HG02943 (cell line): ENCODE measurements around the gene TNFAIP1.
"Not testable (repeated sequence)": the region's sequence is repeated elsewhere in the genome, so short reads cannot be mapped to it uniquely, and the experiment has no call there.

ENCODE experiments used
- ATAC-seq: cut with Tn5 transposase; IDR thresholded peaks from one replicate; pipeline ENCODE4 v1.9.1; 2021; ENCODE audit warnings: mild to moderate bottlenecking, low read depth, moderate library complexity; ENCODE audit not compliant: unreplicated experiment

The TNFAIP1 gene

DNA sequence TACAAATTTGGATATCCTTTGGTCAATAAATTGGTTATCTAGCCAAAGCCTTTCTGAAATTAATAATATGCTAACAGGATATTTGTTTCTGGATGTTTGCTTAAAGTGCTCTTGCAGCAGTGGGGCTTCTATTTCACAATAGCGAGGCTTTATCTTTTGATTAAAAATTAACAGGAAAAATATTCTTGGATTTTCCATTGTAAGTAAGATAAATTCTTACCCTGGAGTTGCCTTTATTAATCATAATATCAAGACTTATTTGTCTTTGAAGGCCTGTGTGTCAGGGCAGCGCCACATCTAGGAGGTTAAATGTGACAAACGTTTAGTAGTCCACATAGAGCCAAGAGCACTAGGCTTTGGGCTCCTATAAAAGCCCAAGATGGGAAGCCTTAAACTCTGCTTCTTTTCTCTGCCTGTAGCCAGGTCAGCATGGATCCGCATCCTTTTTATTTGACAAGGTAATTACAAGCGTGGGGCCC is 11.3 kb upstream of the TNFAIP1 start:
- no peak for ATAC-seq

DNA sequence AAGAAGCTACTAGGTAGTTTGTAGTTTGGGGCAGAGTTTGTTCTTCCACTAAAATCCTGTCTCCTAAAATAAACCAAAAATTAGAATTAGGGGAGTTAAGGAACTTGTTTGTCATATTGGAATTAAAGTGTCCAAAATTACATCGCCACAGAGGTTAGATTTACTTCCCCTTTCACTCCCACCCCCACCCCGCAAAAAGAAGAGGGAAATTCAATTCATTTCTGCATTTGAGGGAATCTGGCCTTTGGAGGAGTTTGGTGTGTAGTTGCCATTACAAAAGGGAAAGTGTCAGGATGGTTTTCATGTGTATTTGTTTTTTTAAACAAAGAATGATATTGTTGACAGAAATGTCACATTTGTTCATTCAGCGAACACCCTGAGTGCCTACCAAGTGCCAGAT is 10.8 kb upstream of the TNFAIP1 start:
- ATAC-seq, result no peak

DNA sequence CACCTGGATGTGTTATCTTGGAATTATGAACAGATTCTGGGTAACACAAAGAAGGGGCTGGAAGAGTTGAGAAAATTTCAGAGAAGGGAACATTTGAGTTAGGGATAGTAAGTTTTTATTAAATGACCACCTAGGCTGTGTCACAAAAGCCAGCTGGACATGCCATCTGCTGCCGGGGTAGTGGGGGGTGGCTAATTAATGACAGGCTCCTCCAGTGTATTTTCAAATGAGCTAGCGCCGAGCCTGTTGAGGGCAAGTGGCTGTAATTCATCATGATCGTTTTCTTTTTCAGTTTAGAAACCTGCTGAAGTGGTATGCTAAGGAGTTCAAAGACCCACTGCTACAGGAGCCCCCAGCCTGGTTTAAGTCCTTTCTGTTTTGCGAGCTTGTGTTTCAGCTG is 10.3 kb upstream of the TNFAIP1 start:
- no peak for ATAC-seq

DNA sequence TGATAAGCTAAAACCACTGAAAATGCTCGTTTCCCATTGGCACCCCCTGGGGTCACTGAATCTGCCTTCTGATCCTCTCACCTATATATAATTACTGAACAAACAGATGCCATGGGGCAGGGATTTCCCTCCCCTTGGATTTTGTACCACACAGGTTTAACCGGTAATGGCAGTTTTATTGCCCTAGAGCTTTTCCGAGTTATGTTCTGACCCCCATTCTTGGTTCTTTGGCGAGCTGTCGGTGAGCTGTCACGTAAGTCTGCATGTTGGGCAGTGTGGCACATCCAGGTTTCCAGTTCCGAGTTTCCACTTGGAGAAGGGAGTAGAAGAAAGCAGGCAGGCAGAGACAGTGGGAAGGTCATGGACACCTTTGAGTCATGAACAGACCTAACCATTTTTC is 9.4 kb upstream of the TNFAIP1 start:
- ATAC-seq, result no peak

DNA sequence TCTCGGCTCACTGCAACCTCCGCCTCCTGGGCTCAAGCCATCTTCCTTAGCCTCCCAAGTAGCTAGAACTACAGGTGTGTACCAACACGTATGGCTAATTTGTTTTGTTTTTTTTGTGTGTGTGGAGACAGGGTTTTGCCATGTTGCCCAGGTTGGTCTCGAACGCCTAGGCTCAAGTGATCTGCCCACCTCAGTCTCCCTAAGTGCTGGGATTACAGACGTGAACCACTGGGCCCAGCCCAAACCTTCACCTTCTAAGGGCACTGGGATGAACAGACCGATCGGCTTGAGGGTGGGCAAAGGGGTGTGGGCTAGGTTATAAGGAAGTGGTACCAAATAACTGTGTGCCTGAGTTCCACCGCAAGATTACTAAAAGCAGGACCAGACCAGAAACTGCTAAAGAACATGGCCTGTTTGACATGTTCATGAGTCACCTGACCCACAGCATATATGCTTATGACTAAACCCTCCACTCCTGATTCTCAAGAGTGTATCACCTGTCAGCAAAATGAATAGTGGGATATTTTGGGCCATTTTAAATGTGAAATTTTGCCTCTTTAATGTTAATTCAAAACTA is 8.4 kb upstream of the TNFAIP1 start:
- no peak for ATAC-seq

DNA sequence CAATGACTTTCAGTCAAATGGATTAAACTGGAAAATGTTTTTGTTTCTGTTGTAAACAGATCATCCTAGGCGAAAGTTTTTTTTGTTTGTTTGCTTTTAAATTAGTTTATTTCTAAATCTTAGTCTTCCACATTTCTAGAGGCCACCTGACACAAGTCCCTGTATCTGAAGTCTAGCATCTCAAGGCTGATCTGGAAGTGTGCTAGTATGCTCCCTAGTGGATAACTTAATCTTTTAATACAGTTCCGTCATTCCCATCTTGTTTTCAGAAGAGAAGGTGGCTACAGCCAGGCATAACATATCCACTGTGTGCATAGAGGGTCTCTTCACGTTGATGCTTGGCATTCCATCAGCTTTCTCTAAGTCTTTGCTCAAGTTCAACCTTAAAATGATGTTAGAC is 7.9 kb upstream of the TNFAIP1 start:
- no peak for ATAC-seq

DNA sequence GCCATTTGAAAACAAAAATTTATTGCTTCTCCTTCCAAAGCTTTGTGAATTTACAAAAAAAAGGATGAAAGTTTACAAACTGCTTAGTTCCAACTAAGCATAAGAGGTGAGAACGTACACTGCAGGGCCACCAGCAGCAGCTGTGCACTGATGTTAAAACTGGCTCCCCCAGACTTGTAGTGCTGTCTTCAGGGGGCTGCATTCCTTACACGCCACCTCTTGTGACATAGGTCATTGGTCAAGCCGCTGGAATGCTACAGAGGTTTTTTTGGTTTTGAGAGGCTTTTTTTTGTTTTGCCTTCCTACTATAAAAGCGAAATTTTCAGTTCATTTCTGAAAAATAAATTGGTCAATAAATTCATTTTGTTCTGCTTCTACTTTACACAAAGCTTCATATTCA is 7.2 kb upstream of the TNFAIP1 start:
- ATAC-seq, result no peak

DNA sequence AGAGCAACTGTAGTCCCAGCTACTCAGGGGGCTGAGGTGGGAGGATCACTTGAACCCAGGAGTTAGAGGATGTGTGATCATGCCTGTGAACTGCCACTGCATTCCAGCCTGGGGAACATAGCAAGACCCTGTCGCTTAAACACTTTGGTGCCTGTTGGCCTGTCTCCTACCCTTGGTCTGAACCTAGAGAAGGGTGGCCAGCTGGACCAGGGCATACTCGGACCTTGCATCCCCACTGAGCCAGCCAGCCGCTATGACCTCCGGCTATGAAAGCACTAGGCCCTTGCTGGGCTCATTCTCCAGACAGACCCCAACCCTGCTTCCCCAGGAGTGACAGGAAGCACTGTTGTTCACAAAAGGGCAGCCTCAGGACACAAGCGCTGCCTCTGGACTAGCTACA is 4.9 kb upstream of the TNFAIP1 start:
- ATAC-seq, result no peak

DNA sequence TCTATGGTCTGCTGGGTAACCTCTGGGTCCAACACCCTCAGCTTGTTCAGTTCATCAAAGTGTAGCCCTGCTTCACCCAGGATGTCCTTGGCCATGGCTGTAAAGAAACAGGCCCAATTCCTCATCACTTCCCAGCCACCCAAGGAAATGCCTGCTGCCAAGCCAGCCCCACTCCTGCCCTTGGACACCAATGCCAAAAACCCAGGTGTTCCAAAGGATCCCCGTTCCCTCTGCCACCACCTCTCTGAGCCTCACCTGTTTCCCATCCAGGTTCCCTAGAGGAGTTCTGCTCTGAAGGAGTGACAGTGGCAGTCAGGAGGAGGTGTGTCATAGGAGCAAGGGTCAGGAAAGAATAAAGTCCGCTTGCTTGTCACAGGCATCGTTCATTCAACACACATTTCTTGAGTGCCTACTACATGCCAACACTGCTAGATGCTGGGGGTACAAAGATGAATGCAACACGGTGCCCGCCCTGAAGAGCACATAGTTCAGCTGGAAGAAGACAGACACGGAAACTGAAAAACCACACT is 3.6 kb upstream of the TNFAIP1 start:
- no peak for ATAC-seq

DNA sequence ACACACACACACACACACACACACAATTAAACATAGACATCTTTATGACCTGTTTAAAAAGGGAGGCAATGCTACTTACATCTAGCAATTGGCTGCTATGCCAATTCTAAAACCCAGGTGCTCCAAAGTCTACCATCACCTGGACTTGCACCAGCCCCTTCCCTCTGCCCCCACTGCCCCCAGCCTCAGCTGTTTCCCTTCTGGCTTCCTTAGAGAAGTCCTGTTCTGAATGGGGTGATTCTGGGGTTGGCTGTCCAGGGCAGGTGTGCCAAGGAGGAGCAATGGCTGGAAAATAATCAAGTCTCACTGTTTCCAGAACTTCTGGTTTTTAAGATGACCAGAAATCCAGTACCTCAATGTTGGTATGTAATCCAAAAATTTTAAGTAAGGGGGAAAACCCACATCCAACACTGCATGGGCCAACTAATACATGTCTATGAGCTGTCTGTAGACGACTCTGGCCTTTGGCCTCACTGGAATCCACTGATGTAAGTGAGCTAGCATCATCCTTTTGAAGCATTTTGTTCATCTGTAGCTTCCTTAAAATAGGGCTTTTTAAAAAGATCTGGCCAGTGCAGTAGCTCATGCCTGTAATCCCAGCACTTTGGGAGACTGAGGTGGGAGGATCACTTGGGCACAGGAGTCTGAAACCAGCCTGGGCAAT is 2.3 kb upstream of the TNFAIP1 start:
- no peak for ATAC-seq

DNA sequence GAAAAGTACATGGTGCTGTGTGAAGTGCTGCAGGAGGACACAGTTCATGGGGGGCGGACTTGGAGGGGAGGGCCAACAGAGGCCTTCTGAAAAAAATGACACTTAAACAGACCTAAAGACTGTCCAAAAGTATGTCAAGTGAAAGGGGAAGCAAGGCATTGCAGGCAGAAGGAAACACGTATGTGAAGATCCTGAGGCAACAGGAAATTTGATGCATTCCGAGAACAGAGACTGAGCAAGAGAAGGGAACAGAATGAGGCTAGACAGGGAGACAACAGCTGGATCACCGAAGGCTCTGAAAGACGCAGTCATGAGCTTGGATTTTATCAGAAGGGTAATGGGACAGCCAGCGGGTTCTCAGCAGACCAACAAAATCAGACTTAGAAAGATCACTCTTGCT is 1.4 kb upstream of the TNFAIP1 start:
- ATAC-seq, result no peak

DNA sequence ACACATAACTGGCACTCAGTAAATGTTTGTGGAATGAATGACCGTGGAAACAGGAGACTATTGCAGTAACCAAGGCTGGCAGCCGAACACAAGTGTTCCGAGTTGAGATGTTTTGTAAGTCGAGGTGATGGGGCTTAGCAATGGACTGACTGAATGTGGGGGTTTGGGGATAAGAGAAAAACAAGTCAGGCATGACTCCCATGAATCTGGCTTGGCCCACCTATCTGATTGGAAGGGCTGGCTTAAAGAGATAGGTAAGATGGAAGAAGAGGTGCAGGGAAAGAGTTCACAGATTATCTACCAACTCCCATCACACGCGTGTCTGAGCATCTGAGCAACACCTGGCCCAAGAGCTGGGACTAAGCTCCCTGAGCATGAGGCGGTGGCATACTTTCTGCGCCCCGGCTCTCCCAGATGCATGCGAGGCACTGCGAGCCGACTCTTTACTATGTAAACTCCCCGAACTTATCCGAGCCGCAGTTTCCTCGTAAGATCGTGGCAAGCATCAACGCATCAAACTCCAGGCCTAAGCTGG is 828 bp upstream of the TNFAIP1 start:
- ATAC-seq, result no peak

DNA sequence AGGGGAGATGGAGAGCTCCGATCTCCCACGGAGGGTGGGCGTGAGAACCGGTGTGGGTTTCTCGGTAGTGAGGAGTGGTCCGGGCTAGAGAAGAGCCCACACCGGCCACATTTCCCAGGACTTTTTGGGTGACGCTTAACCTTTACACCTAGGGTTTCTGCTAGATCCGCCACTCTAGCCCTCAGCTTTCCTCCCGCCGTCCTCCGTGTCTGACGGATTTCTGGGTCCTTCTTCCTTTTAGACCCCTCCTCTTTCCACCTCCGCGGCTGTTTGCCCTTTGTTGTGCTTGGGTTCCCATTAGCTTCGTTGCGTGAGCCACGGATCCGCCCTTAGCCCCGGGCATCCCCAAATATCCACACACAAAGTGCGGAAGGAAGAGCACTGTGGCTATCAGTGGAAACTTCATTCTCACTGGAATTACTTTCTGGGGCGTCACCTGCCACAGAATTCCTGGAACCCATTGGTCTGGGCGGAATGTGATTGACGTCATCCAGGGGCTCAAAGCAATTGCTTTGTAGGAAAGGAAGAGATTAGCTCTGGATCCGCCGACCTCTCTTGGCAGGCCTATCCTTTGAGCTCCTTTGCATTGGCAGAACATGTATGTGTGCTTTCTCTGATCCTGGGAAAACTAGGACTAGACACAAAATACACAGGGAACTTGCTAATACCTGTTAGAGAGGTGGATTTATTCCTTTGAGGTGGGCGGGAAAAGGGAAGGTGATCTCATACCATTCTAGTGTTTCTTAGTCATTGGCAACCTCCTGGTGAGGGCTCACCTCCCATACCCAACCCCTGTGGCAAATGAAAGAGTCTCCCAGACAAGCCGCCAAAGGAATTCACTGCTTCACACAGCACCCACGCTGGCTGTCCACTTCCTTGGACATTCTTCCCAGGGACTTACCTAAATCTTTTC is 654 bp downstream of the TNFAIP1 start:
- no peak for ATAC-seq

DNA sequence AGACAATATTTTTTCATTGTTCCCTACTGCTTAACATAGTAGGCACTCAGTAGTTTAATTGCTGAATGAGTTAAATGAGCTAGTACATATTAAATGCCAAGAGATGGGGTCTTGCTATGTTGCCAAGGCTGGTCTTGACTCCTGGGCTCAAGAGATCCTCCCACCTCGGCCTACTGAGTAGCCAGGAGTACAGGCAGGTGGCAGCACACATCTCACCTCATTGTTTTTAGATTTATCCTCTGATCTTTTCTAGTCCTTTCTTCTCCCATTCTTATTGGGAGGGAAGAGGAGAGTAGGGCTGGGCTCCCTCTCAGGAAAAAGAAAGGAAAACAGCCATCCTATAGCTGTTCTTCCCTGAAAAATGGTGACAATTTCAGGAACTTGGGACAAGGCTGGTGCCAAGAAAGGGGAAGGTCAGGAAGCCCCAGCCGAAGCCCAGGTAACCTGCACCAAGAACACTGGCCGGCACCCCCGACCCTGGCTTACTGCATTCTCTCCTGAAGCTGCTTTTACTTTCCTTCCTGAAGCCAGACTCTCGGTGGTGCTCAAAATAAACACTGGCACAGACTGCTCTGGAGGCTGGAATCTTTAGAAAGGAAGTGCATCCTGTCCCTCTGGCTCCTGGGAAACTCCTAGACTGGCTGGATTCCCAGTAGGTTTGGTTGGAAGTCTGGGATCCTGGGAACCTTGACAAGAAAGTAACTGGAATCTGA is 2.7 kb downstream of the TNFAIP1 start:
- ATAC-seq, result no peak

DNA sequence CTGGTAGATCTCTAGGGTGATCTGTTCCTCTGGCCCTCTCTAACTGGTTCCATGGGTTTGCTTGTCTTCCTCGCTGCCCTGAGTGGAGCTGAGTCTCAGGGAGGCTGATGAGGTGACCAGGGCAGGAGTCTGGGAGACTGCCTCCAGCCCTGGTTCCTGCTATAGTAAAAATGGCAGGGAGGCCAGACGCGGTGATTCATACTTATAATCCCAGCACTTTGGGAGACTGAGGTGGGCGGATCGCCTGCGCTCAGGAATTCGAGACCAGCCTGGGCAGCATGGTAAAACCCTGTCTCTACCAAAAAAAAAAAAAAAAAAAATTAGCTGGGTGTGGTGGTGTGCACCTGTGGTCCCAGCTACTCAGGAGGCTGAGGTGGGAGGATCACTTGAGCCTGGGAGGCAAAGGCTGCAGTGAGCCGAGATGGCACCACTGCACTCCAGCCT is 3.2 kb downstream of the TNFAIP1 start:
- not testable (repeated sequence) for ATAC-seq

DNA sequence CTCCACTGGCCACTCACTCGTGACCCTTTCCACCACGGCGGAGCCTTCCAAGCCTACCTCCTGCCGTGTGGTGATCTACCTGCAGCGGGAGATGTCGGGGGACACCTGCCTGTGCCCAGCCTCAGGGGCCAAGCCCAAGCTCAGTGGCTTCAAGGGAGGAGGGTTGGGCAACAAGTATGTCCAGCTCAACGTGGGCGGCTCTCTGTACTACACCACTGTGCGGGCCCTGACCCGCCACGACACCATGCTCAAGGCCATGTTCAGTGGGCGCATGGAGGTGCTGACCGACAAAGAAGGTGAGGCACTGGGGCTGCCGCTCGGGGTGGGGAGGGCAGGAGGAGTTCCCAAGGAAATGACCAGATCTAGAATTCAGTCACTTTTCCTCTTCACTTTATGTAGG is 3.9 kb downstream of the TNFAIP1 start:
- ATAC-seq, result no peak

DNA sequence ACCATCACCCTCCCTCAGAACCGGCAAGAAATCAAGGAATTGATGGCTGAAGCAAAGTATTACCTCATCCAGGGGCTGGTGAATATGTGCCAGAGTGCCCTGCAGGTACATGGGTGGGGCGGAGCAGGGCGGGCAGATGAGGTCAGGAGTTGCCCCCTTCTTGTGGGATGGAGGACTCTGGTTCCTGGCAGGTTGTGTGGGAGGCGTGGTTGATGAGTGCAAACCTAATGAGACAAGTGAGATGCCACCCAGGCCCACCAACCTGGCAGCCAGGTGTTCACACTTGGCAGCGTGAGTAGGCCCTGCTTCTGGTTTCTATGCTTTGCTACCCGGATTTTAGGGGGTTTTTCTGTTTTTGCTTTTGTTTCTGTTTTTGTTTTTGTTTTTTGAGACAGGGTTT is 4.8 kb downstream of the TNFAIP1 start:
- no peak for ATAC-seq

DNA sequence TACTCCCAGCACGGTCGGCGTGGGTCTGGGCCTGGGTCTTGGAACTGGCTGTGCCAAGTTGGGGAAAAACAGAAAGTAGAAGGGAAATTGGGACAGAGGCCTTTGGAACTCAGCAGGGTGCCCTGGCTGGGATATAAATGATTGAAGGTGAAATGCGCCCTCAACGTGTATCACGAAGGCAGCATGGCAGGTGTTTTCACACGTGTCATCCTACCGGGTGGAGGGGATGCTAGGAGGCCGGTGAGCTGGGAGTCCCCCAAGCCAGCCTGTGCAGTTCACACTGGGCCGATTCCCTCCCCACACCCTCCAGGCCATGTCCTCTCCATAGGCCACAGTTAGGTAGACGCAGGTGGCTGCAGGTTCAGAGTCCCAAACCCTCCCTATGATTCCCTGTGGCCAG is 6.0 kb downstream of the TNFAIP1 start:
- ATAC-seq, result no peak

DNA sequence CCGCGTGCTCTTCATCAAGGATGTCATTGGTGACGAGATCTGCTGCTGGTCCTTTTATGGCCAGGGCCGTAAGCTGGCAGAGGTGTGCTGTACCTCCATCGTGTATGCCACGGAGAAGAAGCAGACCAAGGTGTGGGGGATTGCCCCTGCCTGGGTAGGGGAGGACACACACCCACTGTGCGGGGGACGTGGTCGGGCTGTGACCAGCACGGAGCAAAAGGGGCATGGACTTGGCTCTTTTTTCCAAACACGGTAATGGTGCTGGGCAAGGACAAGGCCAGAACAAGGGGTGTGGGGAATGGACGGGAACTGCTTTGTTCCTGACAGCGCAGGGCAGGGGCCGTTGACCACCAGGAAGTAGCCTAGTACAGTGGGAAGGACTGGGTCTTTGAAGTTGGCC is 6.8 kb downstream of the TNFAIP1 start:
- ATAC-seq, result no peak

DNA sequence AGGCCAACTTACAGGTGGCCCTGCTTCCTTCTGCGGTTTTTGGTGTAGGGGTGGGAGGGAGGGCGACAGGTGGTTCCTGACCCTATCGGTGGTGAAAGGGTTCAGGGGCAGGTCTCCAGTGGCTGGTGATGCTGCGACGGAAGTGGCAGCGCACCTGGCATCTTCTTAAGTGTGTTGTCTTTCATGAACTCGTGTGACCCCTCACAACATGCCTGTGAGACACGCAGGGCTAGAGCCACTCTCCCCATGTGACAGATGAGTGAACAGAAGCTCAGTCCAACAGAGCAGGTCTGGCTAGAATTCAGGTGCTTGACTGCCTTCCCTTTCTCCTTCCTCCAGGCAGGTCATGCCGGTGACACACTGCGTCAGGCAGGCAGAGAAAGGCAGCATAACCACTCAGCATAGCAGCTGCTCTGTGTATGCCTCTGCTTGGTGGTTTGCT is 8.0 kb downstream of the TNFAIP1 start:
- ATAC-seq, result no peak
